SU-DHL-6 (cell line): ENCODE measurements around the gene ANKRD33.

Experiments used
- EZH2phosphoT487 ChIP-seq: fragments of 200-600 bp; sonication (generic), shearing (Covaris generic); conservative IDR thresholded peaks from 2 replicates; pipeline ENCODE4 v1.6.1; 2018; ENCODE audit warnings: mild to moderate bottlenecking, antibody characterized with exemption, low read length, moderate library complexity, mixed read lengths
- TF ChIP-seq, protein P1 (sequence below): fragments of 200-600 bp; sonication (generic); IDR thresholded peaks from one replicate; pipeline ENCODE4 v1.5.1; 2017; ENCODE audit warnings: antibody characterized with exemption, mild to moderate bottlenecking, low read length, moderate library complexity; ENCODE audit not compliant: insufficient read depth, poor library complexity, severe bottlenecking

DNA sequence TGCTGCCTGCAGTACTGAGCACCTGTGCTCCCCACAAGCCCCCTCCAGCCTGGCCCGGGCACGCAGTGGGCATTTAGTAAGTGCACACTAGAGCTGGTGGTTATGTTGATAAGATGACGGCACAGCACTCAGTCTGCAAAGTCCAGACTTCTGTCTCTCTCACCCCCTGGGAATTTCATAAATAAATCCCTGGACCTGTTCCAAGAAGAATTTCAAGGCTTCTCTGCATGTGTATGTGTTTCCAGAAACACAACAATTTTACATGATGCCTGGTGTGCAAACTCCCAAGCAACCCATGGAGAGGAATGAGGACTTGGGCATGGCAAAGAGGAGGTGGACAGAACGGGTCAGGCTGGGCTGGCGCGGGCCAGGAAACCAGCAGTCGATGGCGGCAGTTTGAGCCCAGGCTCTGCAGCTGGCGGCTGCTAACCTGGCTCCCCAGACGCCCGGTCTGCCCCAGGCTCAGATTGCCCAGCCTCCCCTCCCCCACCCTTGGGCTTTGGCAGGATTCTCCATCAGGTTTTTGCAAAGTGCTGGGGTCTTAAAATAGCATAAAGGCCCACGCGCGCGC is 53.2 kb downstream of the ANKRD33 start:
- TF ChIP-seq, protein P1, sequence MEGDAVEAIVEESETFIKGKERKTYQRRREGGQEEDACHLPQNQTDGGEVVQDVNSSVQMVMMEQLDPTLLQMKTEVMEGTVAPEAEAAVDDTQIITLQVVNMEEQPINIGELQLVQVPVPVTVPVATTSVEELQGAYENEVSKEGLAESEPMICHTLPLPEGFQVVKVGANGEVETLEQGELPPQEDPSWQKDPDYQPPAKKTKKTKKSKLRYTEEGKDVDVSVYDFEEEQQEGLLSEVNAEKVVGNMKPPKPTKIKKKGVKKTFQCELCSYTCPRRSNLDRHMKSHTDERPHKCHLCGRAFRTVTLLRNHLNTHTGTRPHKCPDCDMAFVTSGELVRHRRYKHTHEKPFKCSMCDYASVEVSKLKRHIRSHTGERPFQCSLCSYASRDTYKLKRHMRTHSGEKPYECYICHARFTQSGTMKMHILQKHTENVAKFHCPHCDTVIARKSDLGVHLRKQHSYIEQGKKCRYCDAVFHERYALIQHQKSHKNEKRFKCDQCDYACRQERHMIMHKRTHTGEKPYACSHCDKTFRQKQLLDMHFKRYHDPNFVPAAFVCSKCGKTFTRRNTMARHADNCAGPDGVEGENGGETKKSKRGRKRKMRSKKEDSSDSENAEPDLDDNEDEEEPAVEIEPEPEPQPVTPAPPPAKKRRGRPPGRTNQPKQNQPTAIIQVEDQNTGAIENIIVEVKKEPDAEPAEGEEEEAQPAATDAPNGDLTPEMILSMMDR = no peak
- TF ChIP-seq EZH2phosphoT487 = no peak
